ENCODE results near the gene CCM2. TPM values are rescaled to one million over a fixed set of nuclear protein-coding genes. Genes with fewer than 3 reads are reported as not detected.

Gene CCM2
- total RNA-seq, 3 donors from 2014 or later: 33.4 to 43.8 (median 35.8) TPM

DNA sequence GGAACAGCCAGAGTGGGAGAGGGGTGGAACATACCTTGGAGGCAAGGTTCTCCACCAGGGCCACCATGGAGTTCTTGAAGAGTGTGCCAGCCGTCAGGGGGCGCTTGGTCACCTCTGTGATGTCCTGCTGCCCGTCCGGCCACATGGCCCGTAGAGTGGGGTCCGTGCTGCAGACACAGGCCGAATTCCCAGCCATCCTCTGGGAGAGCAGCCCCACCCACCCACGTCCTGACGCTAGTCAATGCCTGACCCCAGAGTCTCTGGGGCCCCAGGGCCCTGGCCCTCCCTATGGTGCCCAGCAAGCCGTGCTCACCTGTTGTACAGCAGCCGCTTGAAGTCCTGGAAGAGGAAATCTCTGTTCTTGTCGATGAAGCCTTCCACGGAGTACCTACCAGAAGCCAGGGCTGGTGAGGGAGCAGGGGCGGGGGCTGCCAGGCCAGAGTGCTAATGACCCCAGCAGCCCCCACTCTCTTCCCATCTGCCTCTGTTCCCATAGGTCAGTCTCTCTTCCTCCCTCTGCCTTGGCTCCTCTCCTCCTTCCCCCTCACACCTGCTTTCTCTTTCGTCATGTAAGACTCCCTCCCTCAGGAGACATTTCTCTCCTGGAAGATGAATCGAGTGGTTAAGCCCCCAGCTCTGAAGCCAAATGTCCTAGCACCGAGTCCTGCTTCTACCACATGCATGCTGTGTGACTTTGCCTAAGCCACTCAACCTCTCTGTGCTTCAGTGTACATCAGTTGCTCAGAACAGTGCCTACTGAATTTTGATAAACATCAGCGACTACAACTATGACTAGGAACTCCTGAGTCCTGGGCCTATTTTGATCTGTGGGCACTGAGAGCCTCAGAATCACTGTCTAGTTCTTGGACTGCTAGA is 32.2 kb upstream of the CCM2 start:
- no peak for ATAC-seq

DNA sequence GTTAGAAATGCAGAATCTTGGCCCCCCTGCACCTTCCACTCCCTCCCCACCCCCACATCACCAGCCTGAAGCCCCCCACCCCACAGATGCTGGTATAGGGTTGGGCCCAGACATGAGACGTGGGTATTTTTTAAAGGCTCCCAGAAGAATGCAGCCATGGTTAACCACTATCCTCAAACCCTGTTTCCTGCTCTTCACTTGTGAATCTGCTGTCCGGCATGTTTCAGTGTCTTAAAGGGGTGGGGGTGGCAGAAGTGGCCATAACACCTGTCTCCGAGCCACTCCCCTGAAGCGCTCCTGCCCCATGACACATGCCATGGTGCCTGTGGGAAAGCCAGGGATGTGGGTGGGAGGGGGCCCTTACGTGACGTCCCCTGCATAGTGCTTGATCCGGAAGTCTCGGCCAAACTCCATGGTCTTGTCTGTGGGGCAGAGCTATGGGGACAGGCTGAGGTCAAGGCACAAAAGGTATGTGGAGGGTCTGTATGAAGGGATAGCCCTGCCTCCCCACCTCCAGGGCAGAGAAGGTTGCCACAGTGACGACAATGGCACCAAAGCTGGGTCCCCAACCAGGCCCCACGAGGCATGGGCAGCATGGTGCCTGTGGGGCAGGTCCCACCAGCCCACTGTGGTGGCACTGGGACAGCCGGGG is 30.8 kb upstream of the CCM2 start:
- ATAC-seq: no peak
- H3K4me1 ChIP-seq (ENCODE audit: low read depth): no peaks in the 10 kb centered on the region
- TF ChIP-seq, protein P1, sequence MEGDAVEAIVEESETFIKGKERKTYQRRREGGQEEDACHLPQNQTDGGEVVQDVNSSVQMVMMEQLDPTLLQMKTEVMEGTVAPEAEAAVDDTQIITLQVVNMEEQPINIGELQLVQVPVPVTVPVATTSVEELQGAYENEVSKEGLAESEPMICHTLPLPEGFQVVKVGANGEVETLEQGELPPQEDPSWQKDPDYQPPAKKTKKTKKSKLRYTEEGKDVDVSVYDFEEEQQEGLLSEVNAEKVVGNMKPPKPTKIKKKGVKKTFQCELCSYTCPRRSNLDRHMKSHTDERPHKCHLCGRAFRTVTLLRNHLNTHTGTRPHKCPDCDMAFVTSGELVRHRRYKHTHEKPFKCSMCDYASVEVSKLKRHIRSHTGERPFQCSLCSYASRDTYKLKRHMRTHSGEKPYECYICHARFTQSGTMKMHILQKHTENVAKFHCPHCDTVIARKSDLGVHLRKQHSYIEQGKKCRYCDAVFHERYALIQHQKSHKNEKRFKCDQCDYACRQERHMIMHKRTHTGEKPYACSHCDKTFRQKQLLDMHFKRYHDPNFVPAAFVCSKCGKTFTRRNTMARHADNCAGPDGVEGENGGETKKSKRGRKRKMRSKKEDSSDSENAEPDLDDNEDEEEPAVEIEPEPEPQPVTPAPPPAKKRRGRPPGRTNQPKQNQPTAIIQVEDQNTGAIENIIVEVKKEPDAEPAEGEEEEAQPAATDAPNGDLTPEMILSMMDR (IDR thresholded peaks at IDR 0.05): no peak
- no peak overlapping the region for H3K4me3 ChIP-seq
- H3K36me3 ChIP-seq (ENCODE audit: low read depth): no peaks in the 10 kb centered on the region
- DNase-seq: peak in 1 of 3 donors; percentile 16
- H3K9me3 ChIP-seq: no peaks in the 10 kb centered on the region
- intact Hi-C loops (cut with DNase I, micrococcal nuclease): no loop called here

More for the DNA sequence above, 32.2 kb upstream of the CCM2 start:
- intact Hi-C loops (cut with DNase I, micrococcal nuclease): no loop called here
- Histone ChIP-seq H3K4me3 (no peak overlapping the region), H3K4me1 (ENCODE audit: low read depth) (peaks cover 4% of the 10 kb centered on the region), H3K9me3 (no peaks in the 10 kb centered on the region), H3K36me3 (ENCODE audit: low read depth) (no peaks in the 10 kb centered on the region)
- peak in 1 of 3 donors; percentile 32 for DNase-seq
- TF ChIP-seq, protein P1 (IDR thresholded peaks at IDR 0.05): no peak

DNA sequence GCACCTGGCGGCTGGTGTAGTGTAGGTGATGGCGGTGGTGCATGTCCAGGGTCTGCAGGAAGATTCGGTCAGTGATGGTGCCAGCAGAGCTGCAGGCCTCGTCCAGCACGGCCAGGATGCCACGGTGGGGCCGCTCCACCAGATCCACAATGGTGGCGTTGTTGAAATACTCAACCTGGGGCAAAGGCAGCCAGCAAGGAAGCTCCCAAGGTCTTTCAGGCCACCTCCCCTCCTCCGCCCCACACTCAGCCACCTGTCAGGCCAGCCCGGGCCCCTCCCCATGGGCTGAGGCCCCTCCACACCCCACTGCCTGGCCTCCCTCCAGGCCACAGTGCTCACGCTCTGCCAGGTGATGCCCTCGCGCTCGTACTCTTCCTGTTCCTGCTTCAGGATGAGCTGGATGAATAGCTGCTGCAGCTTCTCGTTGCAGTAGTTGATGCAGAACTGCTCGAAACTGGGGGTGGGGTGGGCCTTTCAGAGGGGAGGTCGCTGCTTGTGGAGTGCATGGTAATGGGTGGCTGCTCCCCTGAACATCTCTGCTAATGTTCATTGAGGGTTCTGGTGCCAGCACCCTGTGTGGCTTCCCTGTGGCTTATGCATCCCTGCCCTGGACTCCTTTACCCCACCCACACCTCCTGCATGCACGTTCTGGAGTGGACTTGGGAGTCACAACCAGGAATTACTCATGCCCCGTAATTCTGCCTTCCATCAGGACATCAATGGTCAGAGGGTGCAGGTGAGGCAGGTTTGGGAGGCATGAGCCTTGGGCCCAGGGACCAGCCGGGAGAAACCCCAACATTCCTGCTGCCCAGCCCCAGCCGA is 30.1 kb upstream of the CCM2 start:
- Histone ChIP-seq H3K4me3 (no peak overlapping the region), H3K4me1 (ENCODE audit: low read depth) (no peaks in the 10 kb centered on the region), H3K9me3 (no peaks in the 10 kb centered on the region), H3K36me3 (ENCODE audit: low read depth) (no peaks in the 10 kb centered on the region)
- DNase-seq (peak in 1 of 3 donors; percentile 36), ATAC-seq (peak; percentile 12)
- intact Hi-C loops (cut with DNase I, micrococcal nuclease): no loop called here
- TF ChIP-seq, protein P1 (IDR thresholded peaks at IDR 0.05): no peak

DNA sequence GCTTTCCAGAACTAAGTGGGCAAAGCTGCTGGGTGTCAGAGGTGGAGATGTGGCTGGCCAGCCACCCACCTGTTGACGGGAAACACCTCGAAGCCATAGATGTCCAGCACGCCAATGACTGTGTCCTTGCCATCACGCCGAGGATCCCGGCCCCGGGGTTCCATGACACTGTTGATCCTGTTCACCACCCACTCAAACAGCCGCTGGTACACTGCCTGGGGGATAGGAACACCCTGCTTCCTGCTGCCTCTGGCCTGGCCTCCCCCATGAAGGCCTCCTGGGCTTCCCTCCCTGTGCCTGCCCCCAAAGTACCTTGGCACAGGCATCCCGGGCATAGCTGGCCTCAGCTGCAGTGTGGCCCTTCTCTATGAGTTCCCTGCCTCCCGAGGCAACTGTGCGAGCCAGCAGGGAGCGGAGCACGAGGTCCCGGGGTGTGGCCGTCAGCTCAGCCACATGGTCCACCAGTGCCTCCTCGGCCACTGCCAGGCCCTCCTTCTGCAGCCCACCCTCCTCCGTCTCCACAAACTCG is 29.4 kb upstream of the CCM2 start:
- ATAC-seq (no peak), DNase-seq (peak in 1 of 3 donors; percentile 13)
- no peaks in the 10 kb centered on the region for H3K4me1 ChIP-seq (ENCODE audit: low read depth)
- H3K36me3 ChIP-seq (ENCODE audit: low read depth): no peaks in the 10 kb centered on the region
- H3K9me3 ChIP-seq: no peaks in the 10 kb centered on the region
- no peak overlapping the region for H3K4me3 ChIP-seq
- intact Hi-C loops (cut with DNase I, micrococcal nuclease): no loop called here
- TF ChIP-seq, protein P1 (IDR thresholded peaks at IDR 0.05): no peak

DNA sequence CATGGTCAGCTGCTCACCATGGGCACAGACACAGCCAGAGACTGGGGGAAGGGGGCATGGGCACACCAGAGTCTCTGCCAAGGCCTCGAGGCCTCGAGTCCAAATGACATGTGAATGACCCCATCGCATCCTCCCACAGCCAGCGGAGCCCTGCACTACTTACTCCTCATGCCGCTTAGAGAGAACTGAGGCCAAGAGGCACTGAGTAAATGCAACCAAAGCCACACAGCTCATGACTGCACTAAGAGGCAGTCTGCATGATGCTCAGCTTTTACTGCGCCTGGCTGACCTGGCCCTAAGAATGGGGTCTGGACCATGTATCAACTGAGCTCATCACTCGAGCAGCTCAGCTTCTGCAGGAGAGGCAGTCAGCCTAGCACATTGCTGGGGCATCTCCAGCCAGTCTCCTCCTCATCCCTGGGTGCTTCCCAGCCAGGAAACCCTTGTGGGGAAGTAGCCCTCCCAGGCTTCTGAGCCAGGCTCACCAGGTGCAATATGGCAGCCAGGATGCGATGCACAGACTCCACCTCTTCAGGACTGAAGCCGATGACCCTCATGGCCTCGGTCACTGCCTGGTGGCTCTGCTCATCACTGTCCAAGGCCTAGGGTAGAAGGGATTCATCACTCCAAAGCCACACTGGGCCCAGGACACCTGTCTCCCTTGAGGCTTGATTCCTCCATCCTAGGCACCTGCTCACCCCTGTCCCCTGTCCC is 28.7 kb upstream of the CCM2 start:
- ATAC-seq (no peak), DNase-seq (peak in 1 of 3 donors; percentile 18)
- Histone ChIP-seq H3K4me3 (no peak overlapping the region), H3K36me3 (ENCODE audit: low read depth) (no peaks in the 10 kb centered on the region), H3K9me3 (no peaks in the 10 kb centered on the region), H3K4me1 (ENCODE audit: low read depth) (no peaks in the 10 kb centered on the region)
- intact Hi-C loops (cut with DNase I, micrococcal nuclease): no loop called here
- TF ChIP-seq, protein P1 (IDR thresholded peaks at IDR 0.05): no peak

Data from mucosa of descending colon (tissue), 3 donors.